ENCODE measurements around the gene SYT10.

- TF ChIP-seq CTCF (conservative IDR thresholded peaks at IDR 0.05; ENCODE audit: low read length) (no peak), EZH2phosphoT487 (IDR thresholded peaks at IDR 0.05; ENCODE audit: borderline replicate concordance) (no peak)
Measured at GRCh38 chr12:33376153-33376552, 63.5 kb downstream of the SYT10 start.
